ENCODE results near the gene PRKCA.

DNA sequence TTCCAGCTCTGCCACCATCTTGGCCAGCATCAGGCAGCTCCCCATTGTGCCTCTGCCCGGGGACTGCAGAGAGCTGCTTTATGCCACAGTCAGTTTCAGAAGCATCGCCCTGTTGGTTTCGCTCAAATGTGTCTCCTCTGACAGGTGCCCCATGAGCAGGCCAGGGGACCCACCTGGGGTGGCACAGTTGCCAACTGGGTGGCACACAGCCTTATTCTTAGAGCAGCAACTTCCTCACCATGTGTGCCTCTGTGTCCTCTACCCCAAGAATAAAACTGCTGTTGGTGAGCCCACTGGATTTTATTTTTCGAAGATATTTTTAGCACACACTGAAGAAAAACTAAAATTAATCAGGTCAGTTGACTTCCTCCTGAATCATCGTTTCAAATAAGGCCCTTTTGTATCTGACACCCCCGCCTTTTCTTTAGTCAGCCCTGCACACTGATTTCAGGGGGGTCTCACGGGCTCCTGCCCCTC lies 487.6 kb downstream of the PRKCA start:
- TF ChIP-seq, protein P1, sequence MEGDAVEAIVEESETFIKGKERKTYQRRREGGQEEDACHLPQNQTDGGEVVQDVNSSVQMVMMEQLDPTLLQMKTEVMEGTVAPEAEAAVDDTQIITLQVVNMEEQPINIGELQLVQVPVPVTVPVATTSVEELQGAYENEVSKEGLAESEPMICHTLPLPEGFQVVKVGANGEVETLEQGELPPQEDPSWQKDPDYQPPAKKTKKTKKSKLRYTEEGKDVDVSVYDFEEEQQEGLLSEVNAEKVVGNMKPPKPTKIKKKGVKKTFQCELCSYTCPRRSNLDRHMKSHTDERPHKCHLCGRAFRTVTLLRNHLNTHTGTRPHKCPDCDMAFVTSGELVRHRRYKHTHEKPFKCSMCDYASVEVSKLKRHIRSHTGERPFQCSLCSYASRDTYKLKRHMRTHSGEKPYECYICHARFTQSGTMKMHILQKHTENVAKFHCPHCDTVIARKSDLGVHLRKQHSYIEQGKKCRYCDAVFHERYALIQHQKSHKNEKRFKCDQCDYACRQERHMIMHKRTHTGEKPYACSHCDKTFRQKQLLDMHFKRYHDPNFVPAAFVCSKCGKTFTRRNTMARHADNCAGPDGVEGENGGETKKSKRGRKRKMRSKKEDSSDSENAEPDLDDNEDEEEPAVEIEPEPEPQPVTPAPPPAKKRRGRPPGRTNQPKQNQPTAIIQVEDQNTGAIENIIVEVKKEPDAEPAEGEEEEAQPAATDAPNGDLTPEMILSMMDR (IDR thresholded peaks at IDR 0.05; ENCODE audit: low read depth, low read length, missing input control) = no peak
- TF ChIP-seq ZBTB33 (IDR thresholded peaks at IDR 0.05) (no peak), REST (IDR thresholded peaks at IDR 0.05) (no peak)

All from liver (tissue), 2 donors.